ENCODE measurements around the gene NCOA3. TPM values are rescaled to one million over a fixed set of nuclear protein-coding genes. Genes with fewer than 3 reads are reported as not detected.
A peak's percentile ranks its signal among the peaks of the same experiment; 100 is the strongest.

NCOA3 gene
- total RNA-seq, 2 donors from 2014 or later, result 55.4 to 58.2 TPM

DNA sequence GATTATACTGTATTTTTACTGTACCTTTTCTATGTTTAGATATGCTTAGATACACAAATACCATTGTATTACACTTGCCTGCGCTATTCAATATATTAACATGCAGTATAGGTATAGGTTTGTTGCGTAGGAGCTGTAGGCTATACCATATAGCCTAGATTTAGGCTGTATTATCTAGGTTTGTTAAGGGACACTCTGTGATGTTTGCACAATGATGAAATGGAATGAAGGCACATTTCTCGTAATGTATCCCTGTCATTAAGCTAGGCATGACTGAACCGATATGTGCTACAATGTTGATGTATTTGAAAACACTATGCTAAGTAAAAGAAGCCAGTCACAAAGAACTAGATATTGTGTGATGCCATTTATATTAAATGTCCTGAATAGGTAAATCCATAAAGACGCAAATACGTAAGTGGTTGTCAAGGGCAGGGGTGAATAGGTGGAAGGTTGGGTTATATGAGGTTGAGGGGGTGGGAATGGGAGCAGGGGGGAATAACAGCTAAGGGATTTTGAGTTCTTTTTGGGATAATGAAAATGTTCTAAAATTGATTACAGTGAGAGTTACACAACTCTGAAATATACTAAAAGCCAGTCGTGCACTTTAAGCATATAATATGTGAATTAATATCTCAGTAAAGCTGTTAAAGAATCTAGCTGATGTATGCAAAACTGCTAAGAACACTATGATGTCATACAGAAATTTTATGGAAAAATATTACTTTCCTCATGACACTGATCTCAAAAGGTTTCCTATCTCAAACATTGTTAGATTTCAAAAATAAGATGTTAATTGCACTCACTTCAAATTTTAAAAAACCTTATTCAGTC lies 97.4 kb downstream of the NCOA3 start:
- H3K27me3 Mint-ChIP-seq, result no peaks in the 10 kb centered on the region
- no peaks in the 10 kb centered on the region for H3K9me3 ChIP-seq (ENCODE audit: control insufficient read depth, low read length, poor library complexity, severe bottlenecking)
- no peak for DNase-seq
- H3K36me3 Mint-ChIP-seq (ENCODE audit: low read depth), result no peaks in the 10 kb centered on the region
- H3K4me3 Mint-ChIP-seq, result no peak overlapping the region
- no peak for ATAC-seq
- H3K4me1 Mint-ChIP-seq, result peaks cover 16% of the 10 kb centered on the region
- peak overlapping the region; percentile 24 for H3K27ac Mint-ChIP-seq

- H3K27ac Mint-ChIP-seq, result peak overlapping the region; percentile 27
- H3K36me3 Mint-ChIP-seq (ENCODE audit: low read depth), result no peaks in the 10 kb centered on the region
- H3K4me1 Mint-ChIP-seq, result peaks cover 27% of the 10 kb centered on the region
- ATAC-seq (no peak), DNase-seq (no peak)
- H3K27me3 Mint-ChIP-seq, result no peaks in the 10 kb centered on the region
- H3K4me3 Mint-ChIP-seq, result no peak overlapping the region
- H3K9me3 ChIP-seq (ENCODE audit: control insufficient read depth, low read length, poor library complexity, severe bottlenecking), result no peaks in the 10 kb centered on the region
Measured at GRCh38 chr20:47600967-47601547, 99.4 kb downstream of the NCOA3 start.

DNA sequence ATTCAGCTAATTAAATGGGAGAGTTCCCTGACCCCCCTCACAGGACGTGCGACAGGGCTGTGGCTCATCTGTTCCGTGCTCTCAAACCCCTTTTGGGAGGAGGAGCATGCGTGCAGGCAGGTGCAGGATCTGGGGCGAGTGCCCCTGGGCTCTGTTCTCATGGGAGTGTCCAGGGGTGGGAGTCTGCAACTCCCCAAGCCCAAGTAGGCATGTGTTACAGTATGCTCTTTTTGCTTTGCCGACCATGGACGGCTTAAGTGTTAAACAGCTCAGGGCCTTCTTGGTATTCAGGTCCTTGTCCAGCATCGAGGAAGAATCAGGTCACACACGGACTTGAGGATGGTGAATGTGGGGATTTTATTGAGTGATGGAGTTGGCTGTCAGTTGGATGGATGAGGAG lies 101.6 kb downstream of the NCOA3 start:
- Mint-ChIP-seq H3K4me1 (peaks cover 35% of the 10 kb centered on the region), H3K36me3 (ENCODE audit: low read depth) (no peaks in the 10 kb centered on the region), H3K27ac (peak overlapping the region; percentile 89), H3K27me3 (no peaks in the 10 kb centered on the region), H3K4me3 (no peak overlapping the region)
- ATAC-seq (no peak), DNase-seq (no peak)
- no peaks in the 10 kb centered on the region for H3K9me3 ChIP-seq (ENCODE audit: control insufficient read depth, low read length, poor library complexity, severe bottlenecking)

DNA sequence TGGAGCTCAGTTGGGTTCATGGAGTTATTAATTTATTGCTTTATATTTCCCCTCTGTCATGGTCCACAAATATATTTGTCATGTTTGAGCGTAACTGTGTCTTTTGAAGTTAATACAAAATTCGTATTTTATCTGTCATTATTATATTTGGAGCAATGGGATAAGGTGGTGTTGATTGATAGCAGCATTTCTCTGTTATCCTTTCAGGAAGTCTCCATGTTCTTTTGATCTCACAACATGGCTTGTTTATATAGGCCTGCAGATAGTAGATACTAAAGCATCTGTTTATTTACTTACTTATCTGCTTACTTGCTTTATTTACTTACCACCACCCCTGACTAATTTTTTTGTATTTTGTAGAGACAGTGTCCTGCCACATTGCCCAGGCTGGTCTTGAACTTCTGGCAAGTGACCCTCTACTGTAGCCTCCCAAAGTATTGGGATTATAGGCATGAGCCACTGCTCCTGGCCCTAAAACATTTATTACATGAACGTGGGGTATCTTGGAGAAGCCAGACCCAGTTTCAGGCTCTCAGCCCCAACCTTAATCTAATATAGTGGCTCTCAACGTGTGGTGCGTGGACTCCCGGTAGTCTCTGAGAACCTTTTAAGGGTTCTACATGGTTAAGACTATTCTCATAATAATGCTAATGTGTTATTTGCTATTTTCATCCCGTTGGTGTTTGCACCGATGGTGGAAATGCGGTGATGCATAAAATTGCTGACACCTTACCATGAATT lies 104.2 kb downstream of the NCOA3 start:
- ATAC-seq, result no peak
- no peak for DNase-seq
- Mint-ChIP-seq H3K4me1 (peaks cover 37% of the 10 kb centered on the region), H3K36me3 (ENCODE audit: low read depth) (no peaks in the 10 kb centered on the region), H3K27me3 (no peaks in the 10 kb centered on the region), H3K27ac (peak overlapping the region; percentile 81), H3K4me3 (peak overlapping the region; percentile 75)
- no peaks in the 10 kb centered on the region for H3K9me3 ChIP-seq (ENCODE audit: control insufficient read depth, low read length, poor library complexity, severe bottlenecking)

- no peaks in the 10 kb centered on the region for H3K36me3 Mint-ChIP-seq (ENCODE audit: low read depth)
- H3K4me1 Mint-ChIP-seq, result peaks cover 41% of the 10 kb centered on the region
- no peaks in the 10 kb centered on the region for H3K27me3 Mint-ChIP-seq
- no peak for ATAC-seq
- H3K9me3 ChIP-seq (ENCODE audit: control insufficient read depth, low read length, poor library complexity, severe bottlenecking), result no peaks in the 10 kb centered on the region
- peak overlapping the region; percentile 4 for H3K4me3 Mint-ChIP-seq
- no peak for DNase-seq
- peak overlapping the region; percentile 59 for H3K27ac Mint-ChIP-seq
Measured at GRCh38 chr20:47606414-47606982, 104.8 kb downstream of the NCOA3 start.

GRCh38 chr20:47606983-47607613 lies 105.4 kb downstream of the NCOA3 start:
- Mint-ChIP-seq H3K36me3 (ENCODE audit: low read depth) (no peaks in the 10 kb centered on the region), H3K4me3 (peak overlapping the region; percentile 4), H3K27ac (peak overlapping the region; percentile 59), H3K27me3 (no peaks in the 10 kb centered on the region), H3K4me1 (peaks cover 38% of the 10 kb centered on the region)
- ATAC-seq (no peak), DNase-seq (no peak)
- H3K9me3 ChIP-seq (ENCODE audit: control insufficient read depth, low read length, poor library complexity, severe bottlenecking), result no peaks in the 10 kb centered on the region

DNA sequence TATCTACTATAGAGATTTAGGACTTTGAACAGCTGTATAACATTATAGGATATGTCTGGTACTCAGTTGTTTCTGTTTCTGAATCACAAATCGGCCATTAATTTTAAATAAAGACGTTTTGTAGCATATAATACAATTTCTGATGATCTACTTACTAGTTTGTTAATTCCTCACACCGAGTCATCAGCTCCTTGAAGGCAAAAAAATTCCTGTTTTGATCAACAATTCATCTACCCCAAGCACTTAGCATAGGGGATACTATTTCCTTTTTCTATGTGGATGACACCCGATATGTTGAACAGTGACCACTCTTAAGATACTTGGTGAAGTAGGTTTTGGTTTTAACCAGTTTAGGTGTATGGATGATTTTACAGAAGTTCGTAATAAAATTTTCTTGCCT lies 107.3 kb downstream of the NCOA3 start:
- DNase-seq (no peak), ATAC-seq (no peak)
- H3K4me1 Mint-ChIP-seq, result peaks cover 38% of the 10 kb centered on the region
- H3K27me3 Mint-ChIP-seq, result no peaks in the 10 kb centered on the region
- no peak overlapping the region for H3K4me3 Mint-ChIP-seq
- H3K36me3 Mint-ChIP-seq (ENCODE audit: low read depth), result peaks cover under 1% of the 10 kb centered on the region
- no peaks in the 10 kb centered on the region for H3K9me3 ChIP-seq (ENCODE audit: control insufficient read depth, low read length, poor library complexity, severe bottlenecking)
- no peak overlapping the region for H3K27ac Mint-ChIP-seq

DNA sequence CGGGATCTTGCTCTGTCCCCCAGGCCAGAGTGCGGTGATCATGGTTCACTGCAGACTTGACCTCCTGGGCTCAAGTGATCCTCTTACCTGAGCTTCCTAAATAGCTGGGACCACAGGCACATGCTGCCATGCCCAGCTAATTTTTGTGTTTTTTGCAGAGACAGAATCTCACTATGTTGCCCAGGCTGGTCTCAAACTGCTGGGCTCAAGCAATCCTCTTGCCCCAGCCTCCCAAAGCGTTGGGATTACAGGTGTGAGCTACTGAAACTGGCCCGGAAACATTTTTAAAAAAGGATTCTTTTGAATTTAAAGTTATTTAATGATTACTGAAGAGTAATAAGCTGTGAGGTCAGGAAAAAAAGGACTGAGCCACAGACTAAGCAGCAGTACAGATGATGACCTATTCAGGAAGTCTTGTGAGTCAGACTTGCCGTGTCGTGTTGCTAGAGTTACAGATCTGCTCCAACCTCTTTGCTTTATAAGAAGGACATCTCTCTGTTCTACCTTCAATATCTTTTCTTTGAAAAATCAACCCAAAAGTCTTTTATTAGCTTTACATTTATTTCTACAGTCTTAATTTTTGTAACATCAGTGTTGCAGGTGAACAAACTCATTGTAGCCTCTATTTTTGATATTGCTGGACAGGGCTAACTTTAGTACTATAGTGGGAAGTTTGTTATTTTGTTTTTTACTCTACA lies 108.7 kb downstream of the NCOA3 start:
- H3K9me3 ChIP-seq (ENCODE audit: control insufficient read depth, low read length, poor library complexity, severe bottlenecking), result no peaks in the 10 kb centered on the region
- peaks cover 29% of the 10 kb centered on the region for H3K4me1 Mint-ChIP-seq
- no peaks in the 10 kb centered on the region for H3K27me3 Mint-ChIP-seq
- H3K36me3 Mint-ChIP-seq (ENCODE audit: low read depth), result peaks cover 2% of the 10 kb centered on the region
- H3K27ac Mint-ChIP-seq, result peak overlapping the region; percentile 96
- DNase-seq (peak in 1 of 3 donors; percentile 18), ATAC-seq (peak; percentile 92)
- H3K4me3 Mint-ChIP-seq, result peak overlapping the region; percentile 36

- no peaks in the 10 kb centered on the region for H3K27me3 Mint-ChIP-seq
- H3K4me3 Mint-ChIP-seq, result no peak overlapping the region
- peaks cover 2% of the 10 kb centered on the region for H3K36me3 Mint-ChIP-seq (ENCODE audit: low read depth)
- ATAC-seq (peak; percentile 74), DNase-seq (no peak)
- H3K27ac Mint-ChIP-seq, result peak overlapping the region; percentile 96
- H3K9me3 ChIP-seq (ENCODE audit: control insufficient read depth, low read length, poor library complexity, severe bottlenecking), result no peaks in the 10 kb centered on the region
- H3K4me1 Mint-ChIP-seq, result peaks cover 26% of the 10 kb centered on the region
Measured at GRCh38 chr20:47610945-47611250, 109.2 kb downstream of the NCOA3 start.

- DNase-seq (no peak), ATAC-seq (no peak)
- H3K27ac Mint-ChIP-seq, result peak overlapping the region; percentile 96
- H3K4me3 Mint-ChIP-seq, result no peak overlapping the region
- H3K4me1 Mint-ChIP-seq, result peaks cover 25% of the 10 kb centered on the region
- H3K27me3 Mint-ChIP-seq, result no peaks in the 10 kb centered on the region
- H3K36me3 Mint-ChIP-seq (ENCODE audit: low read depth), result peaks cover 2% of the 10 kb centered on the region
- no peaks in the 10 kb centered on the region for H3K9me3 ChIP-seq (ENCODE audit: control insufficient read depth, low read length, poor library complexity, severe bottlenecking)
Measured at GRCh38 chr20:47611785-47612184, 110.1 kb downstream of the NCOA3 start.

- H3K27me3 Mint-ChIP-seq, result no peaks in the 10 kb centered on the region
Measured at GRCh38 chr20:47612670-47613069, 111.0 kb downstream of the NCOA3 start.

DNA sequence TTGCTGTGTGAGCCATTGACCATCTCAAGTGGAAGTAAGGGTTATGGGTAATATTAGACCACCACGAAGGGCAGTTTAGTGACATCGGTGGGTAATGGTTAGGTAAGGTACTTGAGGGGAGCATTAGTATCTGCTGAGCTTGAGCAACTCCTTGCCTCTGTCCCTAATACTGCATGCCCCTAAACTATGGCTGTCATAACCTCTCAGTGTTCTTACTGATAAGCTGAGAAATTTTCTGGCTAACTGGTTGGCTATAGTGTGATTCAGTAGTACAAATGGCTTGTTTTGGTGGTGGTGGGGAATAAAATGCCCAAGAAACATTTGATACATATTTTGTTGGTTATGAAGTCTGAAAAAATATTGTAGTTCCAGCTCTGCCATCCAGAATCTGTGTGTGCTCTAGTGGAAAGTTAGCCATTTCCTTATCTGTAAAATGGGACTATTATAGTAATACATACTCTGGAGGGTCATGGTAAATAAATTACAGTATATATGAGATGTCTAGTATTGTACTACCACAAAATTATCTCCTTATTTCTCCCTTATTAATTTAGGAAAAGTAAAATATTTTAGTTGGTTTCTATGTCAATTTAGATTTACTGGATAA lies 113.1 kb downstream of the NCOA3 start:
- Mint-ChIP-seq H3K36me3 (ENCODE audit: low read depth) (peaks cover 2% of the 10 kb centered on the region), H3K4me1 (peaks cover 21% of the 10 kb centered on the region), H3K4me3 (no peak overlapping the region), H3K27ac (peak overlapping the region; percentile 66), H3K27me3 (no peaks in the 10 kb centered on the region)
- DNase-seq (no peak), ATAC-seq (no peak)
- H3K9me3 ChIP-seq (ENCODE audit: control insufficient read depth, low read length, poor library complexity, severe bottlenecking), result no peaks in the 10 kb centered on the region

More at GRCh38 chr20:47612670-47613069, 111.0 kb downstream of the NCOA3 start:
- Mint-ChIP-seq H3K27ac (peak overlapping the region; percentile 96), H3K36me3 (ENCODE audit: low read depth) (peaks cover 2% of the 10 kb centered on the region), H3K4me1 (peaks cover 22% of the 10 kb centered on the region), H3K4me3 (no peak overlapping the region)
- ATAC-seq (no peak), DNase-seq (no peak)
- no peaks in the 10 kb centered on the region for H3K9me3 ChIP-seq (ENCODE audit: control insufficient read depth, low read length, poor library complexity, severe bottlenecking)

All from T-helper 17 cell (primary cell).